H1 (cell line): ENCODE data around the gene CTSL. TPM values are rescaled to one million over a fixed set of nuclear protein-coding genes. Genes with fewer than 3 reads are reported as not detected.

Experiments
- CTCF ChIA-PET: fragments of 300-600 bp; sonication (Branson Sonifier 250); formaldehyde crosslinking; loops from one replicate; lab custom pipeline; 2021; ENCODE audit not compliant: partially characterized antibody; lab: Charles Lee
- POLR2A ChIA-PET: fragments of 300-600 bp; sonication (Branson Sonifier 250); formaldehyde crosslinking; loops from one replicate; lab custom pipeline; 2021; ENCODE audit warnings: inconsistent platforms; ENCODE audit not compliant: partially characterized antibody; lab: Charles Lee
- DNase-seq, 2 experiments: peaks; one replicate each; pipeline versions ENCODE4 v3.0.0 to v3.0.0-alpha.2; 2010 to 2022; ENCODE audit warnings: low spot score in 2 of 2, low read depth in 1 of 2, mixed read lengths in 1 of 2
- FAIRE-seq: peaks from 2 replicates; lab custom pipeline; 2011; peaks lifted over from hg19 to GRCh38; lab: Jason Lieb, UNC
- H2AFZ ChIP-seq: 2 replicates; pipeline ENCODE4 v1.8.1; 2012; ENCODE audit warnings: low read length, inconsistent platforms
- H2AK5ac ChIP-seq: 2 replicates; pipeline ENCODE4 v1.6.1; 2013; ENCODE audit warnings: low read depth, low read length
- H2BK120ac ChIP-seq: replicated peaks from 2 replicates; pipeline ENCODE3; 2013; ENCODE audit warnings: low read depth, low read length, inconsistent platforms
- H2BK12ac ChIP-seq: 2 replicates; pipeline ENCODE4 v1.6.1; 2013; ENCODE audit warnings: low read depth, low read length
- H2BK15ac ChIP-seq: 2 replicates; pipeline ENCODE4 v1.6.1; 2013; ENCODE audit warnings: low read length
- H2BK20ac ChIP-seq: 2 replicates; pipeline ENCODE4 v1.6.1; 2013; ENCODE audit warnings: low read length
- H2BK5ac ChIP-seq: 2 replicates; pipeline ENCODE4 v1.6.1; 2013; ENCODE audit warnings: low read depth, low read length
- H3K14ac ChIP-seq: 2 replicates; pipeline ENCODE4 v1.6.1; 2013; ENCODE audit warnings: inconsistent platforms; ENCODE audit not compliant: insufficient read length
- H3K18ac ChIP-seq: 2 replicates; pipeline ENCODE4 v1.6.1; 2013; ENCODE audit warnings: low read length; ENCODE audit errors: extremely low read depth
- H3K23ac ChIP-seq: 2 replicates; pipeline ENCODE4 v1.6.1; 2013; ENCODE audit warnings: inconsistent platforms; ENCODE audit not compliant: insufficient read length
- H3K23me2 ChIP-seq: 2 replicates; pipeline ENCODE4 v1.6.1; 2013; ENCODE audit warnings: low read depth, low read length
- H3K27ac ChIP-seq: 2 replicates; pipeline ENCODE4 v1.6.1; 2011; ENCODE audit warnings: low read depth, low read length, inconsistent platforms
- H3K27me3 ChIP-seq, 4 experiments: replicated peaks in 1 of 4; 1 replicate in 1 of 4; 2 replicates in 3 of 4; pipeline versions ENCODE4 v1.6.1 to v1.8.1; 2011 to 2013; ENCODE audit warnings: low read length in 3 of 4, mild to moderate bottlenecking in 3 of 4, inconsistent platforms in 2 of 4, mixed read lengths in 2 of 4, moderate library complexity in 1 of 4; ENCODE audit not compliant: control insufficient read depth in 3 of 4, insufficient read depth in 3 of 4; ENCODE audit errors: extremely low read depth in 1 of 4
- H3K36me3 ChIP-seq, 4 experiments: 2 replicates each; pipeline versions ENCODE4 v1.6.1 to v1.8.1; 2011 to 2013; ENCODE audit warnings: mild to moderate bottlenecking in 4 of 4, low read length in 3 of 4, moderate library complexity in 2 of 4, control low read depth in 1 of 4, inconsistent platforms in 1 of 4; ENCODE audit not compliant: insufficient read depth in 4 of 4, control insufficient read depth in 2 of 4
- H3K4ac ChIP-seq: replicated peaks from 2 replicates; pipeline ENCODE3; 2013; ENCODE audit warnings: low read length, low read depth, mixed read lengths, inconsistent platforms; ENCODE audit not compliant: insufficient read length
- H3K4me1 ChIP-seq, 4 experiments: replicated peaks in 1 of 4; 1 replicate in 1 of 4; 2 replicates in 3 of 4; pipeline versions ENCODE4 v1.6.1 to v1.8.1; 2011 to 2013; ENCODE audit warnings: low read length in 3 of 4, inconsistent platforms in 2 of 4, mixed read lengths in 1 of 4; ENCODE audit not compliant: insufficient read depth in 4 of 4, control insufficient read depth in 3 of 4
- H3K4me2 ChIP-seq, 2 experiments: 2 replicates each; pipeline versions ENCODE4 v1.6.1 to v1.8.1; 2011 to 2013; ENCODE audit warnings: low read depth in 2 of 2, low read length in 2 of 2, control low read depth in 1 of 2, inconsistent platforms in 1 of 2, mild to moderate bottlenecking in 1 of 2; ENCODE audit not compliant: insufficient read depth in 1 of 2
- H3K4me3 ChIP-seq, 4 experiments: fragments of 200-600, 300-600 bp in 1 of 4; sonication (generic), shearing (Covaris generic), sonication (Bioruptor Twin) in 1 of 4; 2 replicates each; pipeline versions ENCODE4 v1.5.1 to v1.8.1; 2011 to 2016; ENCODE audit warnings: low read length in 4 of 4, low read depth in 3 of 4, control low read depth in 2 of 4, inconsistent platforms in 2 of 4, mild to moderate bottlenecking in 2 of 4, mixed read lengths in 1 of 4, moderate library complexity in 1 of 4; ENCODE audit not compliant: insufficient read depth in 2 of 4; ENCODE audit errors: extremely low read depth in 1 of 4
- H3K56ac ChIP-seq: replicated peaks from 2 replicates; pipeline ENCODE3; 2013; ENCODE audit warnings: low read depth, mild to moderate bottlenecking, mixed read lengths, low read length, inconsistent platforms; ENCODE audit not compliant: insufficient read length
- H3K79me1 ChIP-seq: 2 replicates; pipeline ENCODE4 v1.6.1; 2013; ENCODE audit warnings: low read depth, low read length, control low read depth
- H3K79me2 ChIP-seq, 2 experiments: 2 replicates each; pipeline versions ENCODE4 v1.6.1 to v1.8.1; 2012 to 2013; ENCODE audit warnings: low read length in 2 of 2, mild to moderate bottlenecking in 2 of 2, inconsistent platforms in 1 of 2; ENCODE audit not compliant: insufficient read depth in 2 of 2, control insufficient read depth in 1 of 2
- H3K9ac ChIP-seq, 4 experiments: replicated peaks in 1 of 4; 1 replicate in 1 of 4; 2 replicates in 3 of 4; pipeline versions ENCODE4 v1.6.1 to v1.8.1; 2011 to 2013; ENCODE audit warnings: low read depth in 3 of 4, low read length in 3 of 4, control low read depth in 2 of 4, mild to moderate bottlenecking in 2 of 4, moderate library complexity in 2 of 4, inconsistent platforms in 1 of 4; ENCODE audit errors: extremely low read depth in 1 of 4
- H3K9me3 ChIP-seq, 2 experiments: 2 replicates each; pipeline versions ENCODE4 v1.6.1 to v1.8.1; 2012 to 2013; ENCODE audit warnings: mild to moderate bottlenecking in 2 of 2, moderate library complexity in 2 of 2, control low read depth in 1 of 2, inconsistent platforms in 1 of 2, low read depth in 1 of 2, low read length in 1 of 2, mixed read lengths in 1 of 2; ENCODE audit not compliant: insufficient read depth in 2 of 2
- H4K20me1 ChIP-seq, 2 experiments: replicated peaks in 1 of 2; 2 replicates each; pipeline versions ENCODE3 to v1.8.1; 2011 to 2013; ENCODE audit warnings: inconsistent platforms in 2 of 2, low read length in 2 of 2, mild to moderate bottlenecking in 1 of 2; ENCODE audit not compliant: insufficient read depth in 2 of 2, control insufficient read depth in 1 of 2
- H4K5ac ChIP-seq: 2 replicates; pipeline ENCODE4 v1.6.1; 2013; ENCODE audit warnings: low read length, low read depth, mixed read lengths, inconsistent platforms; ENCODE audit not compliant: insufficient read length
- H4K8ac ChIP-seq: 2 replicates; pipeline ENCODE4 v1.8.0; 2013; ENCODE audit warnings: mild to moderate bottlenecking, moderate library complexity, low read length, inconsistent platforms; ENCODE audit not compliant: insufficient read depth; ENCODE audit errors: extremely low read depth
- H4K91ac ChIP-seq: replicated peaks from 2 replicates; pipeline ENCODE3; 2013; ENCODE audit warnings: low read length, mixed read lengths, inconsistent platforms; ENCODE audit not compliant: insufficient read length
- CEBPB ChIP-seq: IDR thresholded peaks from 2 replicates; pipeline ENCODE4 v1.6.1; 2012; ENCODE audit warnings: low read depth, low read length
- EZH2 ChIP-seq: fragments of 200-600 bp; sonication (generic); IDR thresholded peaks from 2 replicates; pipeline ENCODE4 v1.7.1; 2012; ENCODE audit warnings: low read depth, mild to moderate bottlenecking, moderate library complexity, low read length, inconsistent platforms; ENCODE audit not compliant: severe bottlenecking
- HDAC2 ChIP-seq, 2 experiments: fragments of 300-600 bp in 1 of 2; sonication (generic) in 1 of 2; IDR thresholded peaks; 2 replicates each; pipeline ENCODE4 v1.6.1; 2011 to 2012; ENCODE audit warnings: low read depth in 2 of 2, low read length in 2 of 2, mild to moderate bottlenecking in 2 of 2, moderate library complexity in 2 of 2, borderline replicate concordance in 1 of 2, inconsistent platforms in 1 of 2
- MAX ChIP-seq: IDR thresholded peaks from 2 replicates; pipeline ENCODE4 v1.6.1; 2012; ENCODE audit warnings: inconsistent platforms
- WGBS, 2 experiments: shearing (Covaris generic) in 1 of 2; methylation state at CpG; one replicate each; pipeline versions ENCODE4 v1.1.6 to v1.1.7; 2013 to 2015; ENCODE audit warnings: low lambda C conversion rate in 2 of 2, mixed read lengths in 2 of 2, inconsistent platforms in 1 of 2, low coverage in 1 of 2, missing lambda C conversion rate in 1 of 2; ENCODE audit not compliant: insufficient replicate concordance in 2 of 2, insufficient coverage in 1 of 2, insufficient read length in 1 of 2; ENCODE audit errors: extremely low coverage in 1 of 2, missing lambda C conversion rate in 1 of 2; 5-methylcytosine and 5-hydroxymethylcytosine counted together
- polyA plus RNA-seq, 7 experiments: library from polyadenylated mRNA; depleted of rRNA in 3 of 7; stranded (reverse) in 5 of 7; unstranded in 2 of 7; fragments of >200 nt in 5 of 7; fragments of 200-250 nt in 2 of 7; gene quantifications; 1 replicate in 5 of 7; 2 replicates in 1 of 7; 4 replicates in 1 of 7; pipeline versions ENCODE4 v1.2.1 to v1.2.3, GENCODE V29; 2011 to 2013; ENCODE audit warnings: missing spikeins in 2 of 7, mixed read lengths in 2 of 7
- total RNA-seq: library from RNA; stranded (reverse); fragmentation: NEBNext Ultra II Directional; extraction: Animal tissue kit (Norgen Biotek cat#: 25700); gene quantifications from 2 replicates; pipeline ENCODE4 v1.2.1, GENCODE V29; 2021

Gene CTSL
- total and polyA plus RNA-seq, 2 of the 8 experiments (the other 6 are each of a cell fraction or from before 2014, with no cell fraction given), result 34.2 to 38.2 TPM

- ChIA-PET POLR2A (no interaction called here), CTCF (no interaction called here)
- H2BK15ac ChIP-seq, result no peak overlapping the region
- no peak overlapping the region for H3K23ac ChIP-seq
- no peak overlapping the region for H3K56ac ChIP-seq
- H4K20me1 ChIP-seq, result no peaks in the 10 kb centered on the region
- no peak overlapping the region for H4K91ac ChIP-seq
- FAIRE-seq (no peak), DNase-seq (no peak)
- H3K4me1 ChIP-seq, result peaks cover 2 to 8% (median 3%) of the 10 kb centered on the region in 4 experiments; a peak in 4 of 7 replicates
- no peak overlapping the region for H2BK12ac ChIP-seq
- no peak overlapping the region for H2BK20ac ChIP-seq
- no peak overlapping the region for H4K5ac ChIP-seq
- H2AK5ac ChIP-seq, result no peak overlapping the region
- no peak overlapping the region for H3K4me2 ChIP-seq
- 81% methylated on average over 2 of the region's 4 CpGs; no CpG with 5 or more reads in 1 of the 2 experiments for WGBS, 2 experiments
- no peak overlapping the region for H3K9ac ChIP-seq
- H3K27ac ChIP-seq, result no peak overlapping the region
- no peaks in the 10 kb centered on the region for H3K36me3 ChIP-seq
- peaks cover 4 to 6% of the 10 kb centered on the region in 2 experiments; a peak in 2 of 4 replicates for H3K9me3 ChIP-seq
- no peaks in the 10 kb centered on the region for H3K79me1 ChIP-seq
- no peaks in the 10 kb centered on the region; a peak in 1 of 7 replicates for H3K27me3 ChIP-seq
- H3K4me3 ChIP-seq, result no peak overlapping the region
- H3K79me2 ChIP-seq, result no peaks in the 10 kb centered on the region
- no peak overlapping the region for H3K18ac ChIP-seq
- H3K14ac ChIP-seq, result no peak overlapping the region
- TF ChIP-seq EZH2, result no peak
- TF ChIP-seq MAX, result no peak
- TF ChIP-seq CEBPB, result no peak
- no peak for TF ChIP-seq HDAC2 (IDR thresholded peaks at IDR 0.05; ENCODE audit: borderline replicate concordance in 1 of 2, low read depth in 2 of 2, low read length in 2 of 2)
- no peak overlapping the region for H2AFZ ChIP-seq
- H2BK5ac ChIP-seq, result no peak overlapping the region
- H2BK120ac ChIP-seq, result no peak overlapping the region
- H4K8ac ChIP-seq, result no peak overlapping the region
- H3K4ac ChIP-seq, result no peak overlapping the region
- H3K23me2 ChIP-seq, result no peaks in the 10 kb centered on the region
Measured at GRCh38 chr9:87751868-87752267, 25.9 kb downstream of the CTSL start.
